Measurements from ENCODE around the gene ZNF112. TPM values are rescaled to one million over a fixed set of nuclear protein-coding genes. Genes with fewer than 3 reads are reported as not detected.
"Not testable (repeated sequence)": the region's sequence is repeated elsewhere in the genome, so short reads cannot be mapped to it uniquely, and the experiment has no call there.

The ZNF112 gene
- total and polyA plus RNA-seq, 10 donors: 0.62 to 4.7 (median 3.4) TPM

GRCh38 chr19:44344255-44344654, 12.2 kb downstream of the ZNF112 start:
- Histone ChIP-seq H3K27me3 (replicated peaks in 1 of 7) (no peaks in the 10 kb centered on the region), H3K4me1 (no peaks in the 10 kb centered on the region), H3K36me3 (peaks cover 2 to 52% (median 17%) of the 10 kb centered on the region in 6 donors), H3K4me3 (no peak overlapping the region), H3K27ac (no peak overlapping the region), H3K9me3 (peaks cover 10 to 100% (median 99%) of the 10 kb centered on the region in 8 donors)
- no peak for DNase-seq
- 29 to 60% (median 46%) methylated on average over 1 of the region's 1 CpG for WGBS, 5 donors
- TF ChIP-seq POLR2AphosphoS5 (IDR thresholded peaks at IDR 0.05) (no peak), POLR2A (IDR thresholded peaks at IDR 0.05) (no peak)
- intact Hi-C loops (cut with DNase I; ENCODE audit: low total_unique reads): no loop called here

- intact Hi-C loops (cut with DNase I; ENCODE audit: low total_unique reads): no loop called here
- H3K36me3 ChIP-seq: peaks cover 2 to 66% (median 30%) of the 10 kb centered on the region in 6 donors
- no peaks in the 10 kb centered on the region for H3K27me3 ChIP-seq (replicated peaks in 1 of 7)
- H3K27ac ChIP-seq: no peak overlapping the region
- TF ChIP-seq POLR2AphosphoS5 (IDR thresholded peaks at IDR 0.05): no peak
- TF ChIP-seq POLR2A (IDR thresholded peaks at IDR 0.05): no peak
- no peak for TF ChIP-seq CTCF (IDR thresholded peaks at IDR 0.05 in 8 of 11, conservative IDR thresholded peaks at IDR 0.05 in 3 of 11)
- no peak overlapping the region for H3K4me3 ChIP-seq
- peaks cover 15 to 98% (median 92%) of the 10 kb centered on the region in 8 donors for H3K9me3 ChIP-seq
- WGBS, 5 donors: 80 to 91% (median 83%) methylated on average over 2 of the region's 2 CpGs
- H3K4me1 ChIP-seq: no peaks in the 10 kb centered on the region
- no peak for DNase-seq
These were observed 14.7 kb downstream of the ZNF112 start for GRCh38 chr19:44341794-44342193.

GRCh38 chr19:44334639-44335038, 21.8 kb downstream of the ZNF112 start:
- peaks cover 17 to 98% (median 94%) of the 10 kb centered on the region in 8 donors for H3K9me3 ChIP-seq
- DNase-seq; H3K4me3 ChIP-seq; intact Hi-C loops (cut with DNase I; ENCODE audit: low total_unique reads); H3K27ac ChIP-seq; H3K27me3 ChIP-seq (replicated peaks in 1 of 7); H3K4me1 ChIP-seq: not testable (repeated sequence)
- WGBS, 5 donors: 56 to 83% (median 71%) methylated on average over 1 to 3 of the region's 3 CpGs
- peaks cover 9 to 97% (median 78%) of the 10 kb centered on the region in 6 donors for H3K36me3 ChIP-seq

- 91 to 100% (median 97%) methylated on average over 1 of the region's 1 CpG for WGBS, 5 donors
- H3K4me1 ChIP-seq: no peaks in the 10 kb centered on the region
- no peak overlapping the region for H3K4me3 ChIP-seq
- intact Hi-C loops (cut with DNase I; ENCODE audit: low total_unique reads): no loop called here
- TF ChIP-seq POLR2AphosphoS5 (IDR thresholded peaks at IDR 0.05): no peak
- TF ChIP-seq POLR2A (IDR thresholded peaks at IDR 0.05): no peak
- no peak for TF ChIP-seq CTCF (IDR thresholded peaks at IDR 0.05 in 8 of 11, conservative IDR thresholded peaks at IDR 0.05 in 3 of 11)
- no peak overlapping the region for H3K27ac ChIP-seq
- H3K9me3 ChIP-seq: peaks cover 11 to 99% (median 98%) of the 10 kb centered on the region in 8 donors
- H3K27me3 ChIP-seq (replicated peaks in 1 of 7): no peaks in the 10 kb centered on the region
- H3K36me3 ChIP-seq: peaks cover 9 to 99% (median 78%) of the 10 kb centered on the region in 6 donors
- no peak for DNase-seq
These were observed 24.3 kb downstream of the ZNF112 start for GRCh38 chr19:44332145-44332544.

- H3K4me3 ChIP-seq: no peak overlapping the region
- WGBS, 5 donors: 63 to 96% (median 83%) methylated on average over 2 of the region's 2 CpGs
- no peaks in the 10 kb centered on the region for H3K4me1 ChIP-seq
- no peak for DNase-seq
- no peak overlapping the region for H3K27ac ChIP-seq
- H3K36me3 ChIP-seq: no peaks in the 10 kb centered on the region
- intact Hi-C loops (cut with DNase I; ENCODE audit: low total_unique reads): no loop called here
- no peaks in the 10 kb centered on the region for H3K27me3 ChIP-seq (replicated peaks in 1 of 7)
- TF ChIP-seq POLR2A (IDR thresholded peaks at IDR 0.05) (no peak), POLR2AphosphoS5 (IDR thresholded peaks at IDR 0.05) (no peak), CTCF (IDR thresholded peaks at IDR 0.05 in 8 of 11, conservative IDR thresholded peaks at IDR 0.05 in 3 of 11) (no peak)
- H3K9me3 ChIP-seq: peaks cover 1 to 100% (median 95%) of the 10 kb centered on the region in 8 donors
These were observed 40.6 kb downstream of the ZNF112 start for GRCh38 chr19:44315883-44316282.
